PFSK-1 (cell line): ENCODE measurements around the gene SLC46A2. TPM values are rescaled to one million over a fixed set of nuclear protein-coding genes. Genes with fewer than 3 reads are reported as not detected.

Experiments
- FOXP2 ChIP-seq: optimal IDR thresholded peaks from 2 replicates; pipeline ENCODE3; 2011; ENCODE audit warnings: borderline replicate concordance, control low read depth, inconsistent platforms; ENCODE audit not compliant: insufficient read depth; ENCODE audit errors: extremely low read length, extremely low read depth
- POLR2AphosphoS5 ChIP-seq: IDR thresholded peaks from 2 replicates; pipeline ENCODE4 v1.6.1; 2012; ENCODE audit warnings: low read depth, mild to moderate bottlenecking, control low read depth, low read length, moderate library complexity
- SIN3A ChIP-seq: IDR thresholded peaks from 2 replicates; pipeline ENCODE4 v1.6.1; 2012; ENCODE audit warnings: mild to moderate bottlenecking, low read length, moderate library complexity, borderline replicate concordance; ENCODE audit not compliant: insufficient read depth
- TAF1 ChIP-seq: IDR thresholded peaks from 2 replicates; pipeline ENCODE4 v1.6.1; 2012; ENCODE audit warnings: low read length, control low read depth, borderline replicate concordance; ENCODE audit not compliant: insufficient read depth
- polyA plus RNA-seq: library from polyadenylated mRNA; unstranded; fragments of >200 nt; gene quantifications from one replicate; pipeline ENCODE4 v1.2.1, GENCODE V29; 2012; ENCODE audit warnings: low read depth, missing spikeins; ENCODE audit not compliant: insufficient read length
- TF ChIP-seq, protein P1 (sequence below), 2 experiments: IDR thresholded peaks; 2 replicates each; pipeline versions ENCODE4 v1.6.1 to v1.8.0; 2011 to 2012; ENCODE audit warnings: low read depth in 2 of 2, low read length in 2 of 2, control low read depth in 1 of 2, inconsistent platforms in 1 of 2, mild to moderate bottlenecking in 1 of 2, moderate library complexity in 1 of 2; ENCODE audit not compliant: insufficient read depth in 1 of 2

Gene SLC46A2, protein sequence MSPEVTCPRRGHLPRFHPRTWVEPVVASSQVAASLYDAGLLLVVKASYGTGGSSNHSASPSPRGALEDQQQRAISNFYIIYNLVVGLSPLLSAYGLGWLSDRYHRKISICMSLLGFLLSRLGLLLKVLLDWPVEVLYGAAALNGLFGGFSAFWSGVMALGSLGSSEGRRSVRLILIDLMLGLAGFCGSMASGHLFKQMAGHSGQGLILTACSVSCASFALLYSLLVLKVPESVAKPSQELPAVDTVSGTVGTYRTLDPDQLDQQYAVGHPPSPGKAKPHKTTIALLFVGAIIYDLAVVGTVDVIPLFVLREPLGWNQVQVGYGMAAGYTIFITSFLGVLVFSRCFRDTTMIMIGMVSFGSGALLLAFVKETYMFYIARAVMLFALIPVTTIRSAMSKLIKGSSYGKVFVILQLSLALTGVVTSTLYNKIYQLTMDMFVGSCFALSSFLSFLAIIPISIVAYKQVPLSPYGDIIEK
- polyA plus RNA-seq: not detected

DNA sequence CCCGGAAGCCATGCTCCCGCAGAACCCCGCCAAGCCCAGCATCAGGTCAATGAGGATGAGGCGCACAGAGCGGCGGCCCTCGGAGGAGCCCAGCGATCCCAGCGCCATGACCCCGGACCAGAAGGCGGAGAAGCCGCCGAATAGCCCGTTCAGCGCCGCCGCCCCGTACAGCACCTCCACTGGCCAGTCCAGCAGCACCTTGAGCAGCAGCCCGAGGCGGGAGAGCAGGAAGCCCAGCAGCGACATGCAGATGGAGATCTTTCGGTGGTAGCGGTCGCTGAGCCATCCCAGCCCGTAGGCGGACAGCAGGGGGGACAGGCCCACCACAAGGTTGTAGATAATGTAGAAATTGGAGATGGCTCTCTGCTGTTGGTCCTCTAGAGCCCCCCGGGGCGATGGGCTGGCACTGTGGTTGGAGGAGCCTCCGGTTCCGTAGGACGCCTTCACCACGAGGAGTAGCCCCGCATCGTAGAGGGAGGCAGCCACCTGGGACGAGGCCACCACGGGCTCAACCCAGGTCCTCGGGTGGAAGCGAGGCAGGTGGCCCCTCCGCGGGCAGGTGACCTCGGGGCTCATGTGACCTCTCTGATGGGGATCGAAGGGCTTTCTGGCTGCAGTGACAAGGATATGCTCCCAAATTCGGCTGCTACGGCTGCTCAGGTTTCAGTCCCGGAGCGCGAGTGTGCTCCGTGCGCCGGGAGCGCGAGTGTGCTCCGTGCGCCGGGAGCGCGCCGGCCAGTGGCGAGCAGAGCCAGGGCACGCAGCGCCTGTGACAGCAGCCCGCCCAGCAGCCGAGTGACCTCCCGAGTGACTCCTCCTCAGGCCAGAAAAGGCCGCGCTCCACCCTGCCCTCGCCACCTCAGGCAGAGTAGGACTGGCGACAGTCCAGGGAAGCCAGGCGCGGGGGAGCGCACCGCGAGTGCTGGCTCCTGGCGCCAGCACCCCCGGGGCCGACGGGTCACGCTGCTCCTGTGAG, at the start of gene SLC46A2:
Gene SLC46A2 (minus strand): TSS at position 771 of the 976 bp plus-strand sequence. CDS start 195 bp downstream, at position 576.
- TF ChIP-seq, protein P1, sequence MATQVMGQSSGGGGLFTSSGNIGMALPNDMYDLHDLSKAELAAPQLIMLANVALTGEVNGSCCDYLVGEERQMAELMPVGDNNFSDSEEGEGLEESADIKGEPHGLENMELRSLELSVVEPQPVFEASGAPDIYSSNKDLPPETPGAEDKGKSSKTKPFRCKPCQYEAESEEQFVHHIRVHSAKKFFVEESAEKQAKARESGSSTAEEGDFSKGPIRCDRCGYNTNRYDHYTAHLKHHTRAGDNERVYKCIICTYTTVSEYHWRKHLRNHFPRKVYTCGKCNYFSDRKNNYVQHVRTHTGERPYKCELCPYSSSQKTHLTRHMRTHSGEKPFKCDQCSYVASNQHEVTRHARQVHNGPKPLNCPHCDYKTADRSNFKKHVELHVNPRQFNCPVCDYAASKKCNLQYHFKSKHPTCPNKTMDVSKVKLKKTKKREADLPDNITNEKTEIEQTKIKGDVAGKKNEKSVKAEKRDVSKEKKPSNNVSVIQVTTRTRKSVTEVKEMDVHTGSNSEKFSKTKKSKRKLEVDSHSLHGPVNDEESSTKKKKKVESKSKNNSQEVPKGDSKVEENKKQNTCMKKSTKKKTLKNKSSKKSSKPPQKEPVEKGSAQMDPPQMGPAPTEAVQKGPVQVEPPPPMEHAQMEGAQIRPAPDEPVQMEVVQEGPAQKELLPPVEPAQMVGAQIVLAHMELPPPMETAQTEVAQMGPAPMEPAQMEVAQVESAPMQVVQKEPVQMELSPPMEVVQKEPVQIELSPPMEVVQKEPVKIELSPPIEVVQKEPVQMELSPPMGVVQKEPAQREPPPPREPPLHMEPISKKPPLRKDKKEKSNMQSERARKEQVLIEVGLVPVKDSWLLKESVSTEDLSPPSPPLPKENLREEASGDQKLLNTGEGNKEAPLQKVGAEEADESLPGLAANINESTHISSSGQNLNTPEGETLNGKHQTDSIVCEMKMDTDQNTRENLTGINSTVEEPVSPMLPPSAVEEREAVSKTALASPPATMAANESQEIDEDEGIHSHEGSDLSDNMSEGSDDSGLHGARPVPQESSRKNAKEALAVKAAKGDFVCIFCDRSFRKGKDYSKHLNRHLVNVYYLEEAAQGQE (IDR thresholded peaks at IDR 0.05; ENCODE audit: insufficient read depth in 1 of 2, low read depth in 2 of 2, low read length in 2 of 2): no peak
- TF ChIP-seq SIN3A: no peak
- TF ChIP-seq FOXP2: no peak

DNA sequence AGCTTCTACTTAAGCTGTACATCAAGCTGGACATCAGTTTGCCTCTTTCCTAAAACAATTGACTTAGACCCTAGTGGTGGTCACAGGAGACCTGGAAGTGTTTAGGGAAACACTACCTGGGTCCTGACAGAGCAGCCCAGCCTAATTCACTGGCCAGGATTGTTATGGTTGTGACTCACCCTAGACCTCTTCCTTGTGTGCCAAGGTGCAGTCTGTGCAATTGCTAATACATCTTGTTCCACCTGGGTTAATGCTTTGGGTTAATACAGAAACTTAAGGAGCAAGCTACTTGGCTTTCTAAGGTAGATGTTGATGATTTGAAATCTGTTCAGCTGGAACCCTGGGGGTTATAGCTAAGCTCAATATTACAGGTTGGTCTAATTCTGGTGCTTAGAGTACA, 48.7 kb upstream of the SLC46A2 start:
- TF ChIP-seq, protein P1 (IDR thresholded peaks at IDR 0.05; ENCODE audit: insufficient read depth in 1 of 2, low read depth in 2 of 2, low read length in 2 of 2): no peak
- TF ChIP-seq POLR2AphosphoS5: no peak
- TF ChIP-seq SIN3A: no peak

DNA sequence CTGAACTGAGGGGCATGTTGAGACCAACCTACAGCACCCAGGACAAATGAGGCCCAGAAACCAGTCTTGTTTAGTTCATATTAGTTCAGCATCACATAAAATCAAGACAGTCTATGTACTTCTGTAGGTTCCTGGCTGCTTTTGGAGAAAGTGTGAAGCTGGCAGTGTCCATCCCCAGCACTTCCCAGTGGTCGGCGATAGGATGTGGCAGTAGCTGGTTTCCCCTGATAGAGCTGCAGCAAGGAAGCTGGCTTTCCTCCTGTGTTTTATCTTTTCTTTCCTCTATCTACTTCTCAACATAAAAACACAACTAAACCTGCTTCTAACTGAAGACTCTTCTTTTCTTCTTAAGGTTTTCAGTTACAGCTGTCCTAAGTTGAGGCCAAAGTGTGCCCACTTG, 43.0 kb upstream of the SLC46A2 start:
- TF ChIP-seq FOXP2 (no peak), SIN3A (no peak), TAF1 (no peak), POLR2AphosphoS5 (no peak)
- TF ChIP-seq, protein P1 (IDR thresholded peaks at IDR 0.05; ENCODE audit: insufficient read depth in 1 of 2, low read depth in 2 of 2, low read length in 2 of 2): no peak

DNA sequence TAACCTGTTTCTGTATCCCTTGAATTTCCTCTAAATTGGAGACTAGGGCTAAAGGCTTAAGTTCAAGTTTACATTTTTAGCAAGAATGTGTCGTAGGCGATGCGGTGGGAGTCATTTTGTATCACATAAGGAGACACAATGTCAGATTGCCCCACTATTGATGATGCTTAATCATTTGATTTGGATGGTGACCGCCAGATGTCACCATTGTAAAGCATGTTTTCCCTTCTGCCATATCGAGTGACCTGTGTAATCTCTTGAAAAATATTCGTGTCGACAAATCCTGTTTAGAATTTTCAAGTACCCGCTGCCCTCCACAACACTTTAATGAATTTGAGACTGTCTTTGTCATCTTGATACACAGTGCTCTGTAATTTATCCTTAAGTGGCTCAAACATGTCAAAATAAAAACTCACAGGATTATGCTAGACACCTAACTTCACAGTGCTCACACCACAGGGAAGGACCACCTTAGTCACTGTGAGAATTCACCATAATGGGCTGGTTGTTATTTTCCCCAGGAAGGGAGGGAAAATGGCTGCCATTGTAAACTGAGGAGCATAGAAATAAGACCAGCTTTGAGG, 34.5 kb upstream of the SLC46A2 start:
- TF ChIP-seq TAF1: no peak
- no peak for TF ChIP-seq POLR2AphosphoS5
- TF ChIP-seq, protein P1 (IDR thresholded peaks at IDR 0.05; ENCODE audit: insufficient read depth in 1 of 2, low read depth in 2 of 2, low read length in 2 of 2): no peak
- no peak for TF ChIP-seq FOXP2
- TF ChIP-seq SIN3A: no peak
